Measurements from ENCODE around the gene PA2G4. TPM values are rescaled to one million over a fixed set of nuclear protein-coding genes. Genes with fewer than 3 reads are reported as not detected.

PA2G4 gene
- total RNA-seq, 2 experiments from 2014 or later, result 51.0 to 61.0 TPM

DNA sequence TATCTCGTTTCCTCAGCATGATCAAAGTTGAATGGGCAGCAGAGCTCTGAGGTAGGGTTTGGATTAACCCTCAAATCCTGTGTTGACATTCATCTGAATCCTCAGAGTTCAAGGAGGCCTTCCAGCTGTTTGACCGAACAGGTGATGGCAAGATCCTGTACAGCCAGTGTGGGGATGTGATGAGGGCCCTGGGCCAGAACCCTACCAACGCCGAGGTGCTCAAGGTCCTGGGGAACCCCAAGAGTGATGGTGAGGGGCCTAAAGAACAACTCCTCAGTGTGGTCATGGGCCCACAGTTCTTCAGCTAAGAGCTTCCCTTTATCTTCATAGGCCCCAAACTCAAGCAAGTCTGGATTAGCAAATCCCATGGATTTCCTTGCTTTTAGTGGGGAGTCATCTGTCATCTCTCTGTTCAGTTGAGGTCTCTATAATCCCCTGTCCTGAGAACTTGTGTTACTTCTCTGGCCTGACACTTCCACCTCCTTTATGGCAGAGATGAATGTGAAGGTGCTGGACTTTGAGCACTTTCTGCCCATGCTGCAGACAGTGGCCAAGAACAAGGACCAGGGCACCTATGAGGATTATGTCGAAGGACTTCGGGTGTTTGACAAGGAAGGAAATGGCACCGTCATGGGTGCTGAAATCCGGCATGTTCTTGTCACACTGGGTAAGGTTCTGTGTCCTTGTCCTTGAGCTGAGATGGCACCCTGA, 55.3 kb downstream of the PA2G4 start:
- POLR2A ChIA-PET, result interaction anchor here (1.1 to 6.7 kb wide), 8 partner anchors 11 to 62 kb away, joined by 3 to 89 read pairs (median 8); partner anchors contain the start of genes ESYT1, PA2G4, RNF41 and SMARCC2
- Histone ChIP-seq H3K27ac (ENCODE audit: low read depth in 1 of 2, low read length in 2 of 2) (peak overlapping the region; percentile 84 to 92), H3K27me3 (ENCODE audit: control insufficient read depth in 1 of 2, insufficient read depth in 2 of 2, low read length in 2 of 2) (no peaks in the 10 kb centered on the region), H3K4me3 (ENCODE audit: low read length) (peak overlapping the region; percentile 78), H3K4me1 (ENCODE audit: insufficient read depth, low read length) (peaks cover 50% of the 10 kb centered on the region), H3K36me3 (ENCODE audit: insufficient read depth, low read length) (peaks cover 55% of the 10 kb centered on the region), H3K9me3 (ENCODE audit: control insufficient read depth in 1 of 2, insufficient read depth in 1 of 2, low read length in 2 of 2) (no peaks in the 10 kb centered on the region)
- H3K9me3 Mint-ChIP-seq, result no peaks in the 10 kb centered on the region
- intact Hi-C loops (cut with DNase I, micrococcal nuclease), result loop anchor here in 1 of 2 experiments (2.0 kb wide), 1 partner anchor 29 kb away; the partner anchor contains the start of gene SMARCC2
- no peak for ATAC-seq (ENCODE audit: poor library complexity)
- peak overlapping the region; percentile 96 for H3K4me3 Mint-ChIP-seq
- no peak for DNase-seq
- peaks cover 63% of the 10 kb centered on the region for H3K36me3 Mint-ChIP-seq (ENCODE audit: low read depth)
- CTCF ChIA-PET, result interaction anchor here (0.7 to 5.3 kb wide), 5 partner anchors 10 to 107 kb away, joined by 3 to 42 read pairs (median 4); partner anchors contain the start of genes SMARCC2 and ZC3H10
- peaks cover 40% of the 10 kb centered on the region for H3K4me1 Mint-ChIP-seq (ENCODE audit: low read depth)
- TF ChIP-seq, protein P1, sequence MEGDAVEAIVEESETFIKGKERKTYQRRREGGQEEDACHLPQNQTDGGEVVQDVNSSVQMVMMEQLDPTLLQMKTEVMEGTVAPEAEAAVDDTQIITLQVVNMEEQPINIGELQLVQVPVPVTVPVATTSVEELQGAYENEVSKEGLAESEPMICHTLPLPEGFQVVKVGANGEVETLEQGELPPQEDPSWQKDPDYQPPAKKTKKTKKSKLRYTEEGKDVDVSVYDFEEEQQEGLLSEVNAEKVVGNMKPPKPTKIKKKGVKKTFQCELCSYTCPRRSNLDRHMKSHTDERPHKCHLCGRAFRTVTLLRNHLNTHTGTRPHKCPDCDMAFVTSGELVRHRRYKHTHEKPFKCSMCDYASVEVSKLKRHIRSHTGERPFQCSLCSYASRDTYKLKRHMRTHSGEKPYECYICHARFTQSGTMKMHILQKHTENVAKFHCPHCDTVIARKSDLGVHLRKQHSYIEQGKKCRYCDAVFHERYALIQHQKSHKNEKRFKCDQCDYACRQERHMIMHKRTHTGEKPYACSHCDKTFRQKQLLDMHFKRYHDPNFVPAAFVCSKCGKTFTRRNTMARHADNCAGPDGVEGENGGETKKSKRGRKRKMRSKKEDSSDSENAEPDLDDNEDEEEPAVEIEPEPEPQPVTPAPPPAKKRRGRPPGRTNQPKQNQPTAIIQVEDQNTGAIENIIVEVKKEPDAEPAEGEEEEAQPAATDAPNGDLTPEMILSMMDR (IDR thresholded peaks at IDR 0.05), result no peak
- H3K27me3 Mint-ChIP-seq, result no peaks in the 10 kb centered on the region
- peak overlapping the region; percentile 92 for H3K27ac Mint-ChIP-seq

DNA sequence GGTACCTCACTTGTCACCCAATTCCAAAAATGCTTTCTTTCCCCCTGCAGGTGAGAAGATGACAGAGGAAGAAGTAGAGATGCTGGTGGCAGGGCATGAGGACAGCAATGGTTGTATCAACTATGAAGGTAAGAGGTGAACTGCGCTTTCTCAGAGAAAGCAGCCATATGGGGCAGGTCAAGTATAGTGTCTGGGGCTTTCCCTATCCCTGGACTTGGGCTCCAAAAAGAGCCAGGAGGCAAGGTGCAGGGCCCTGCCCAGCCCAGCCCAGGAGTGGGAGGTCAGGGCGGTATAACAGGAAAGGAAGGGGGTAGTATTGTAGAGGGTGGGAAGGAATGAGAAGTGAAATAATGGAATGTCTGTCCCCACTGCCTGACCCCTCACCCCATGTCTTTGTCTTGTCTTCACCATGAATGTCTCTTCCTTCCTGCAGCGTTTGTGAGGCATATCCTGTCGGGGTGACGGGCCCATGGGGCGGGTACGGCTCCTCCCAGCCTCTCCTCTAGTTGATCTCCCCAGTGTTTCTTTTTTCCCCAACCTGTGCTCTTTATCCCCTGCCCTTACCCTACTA, 55.9 kb downstream of the PA2G4 start:
- H3K4me3 Mint-ChIP-seq, result peak overlapping the region; percentile 96
- ATAC-seq (ENCODE audit: poor library complexity), result peak; percentile 62
- H3K27me3 Mint-ChIP-seq, result no peaks in the 10 kb centered on the region
- peak overlapping the region; percentile 78 for H3K4me3 ChIP-seq (ENCODE audit: low read length)
- H3K27me3 ChIP-seq (ENCODE audit: control insufficient read depth in 1 of 2, insufficient read depth in 2 of 2, low read length in 2 of 2), result no peaks in the 10 kb centered on the region
- peaks cover 70% of the 10 kb centered on the region for H3K36me3 Mint-ChIP-seq (ENCODE audit: low read depth)
- H3K4me1 ChIP-seq (ENCODE audit: insufficient read depth, low read length), result peaks cover 50% of the 10 kb centered on the region
- ChIA-PET CTCF (interaction anchor here (0.8 to 5.3 kb wide), 4 partner anchors 11 to 41 kb away, joined by 3 to 42 read pairs (median 6); partner anchors contain the start of genes SMARCC2 and ZC3H10), POLR2A (interaction anchor here (1.0 to 6.7 kb wide), 8 partner anchors 10 to 56 kb away, joined by 3 to 89 read pairs (median 7); partner anchors contain the start of genes ESYT1, PA2G4, SMARCC2 and ZC3H10)
- no peaks in the 10 kb centered on the region for H3K9me3 ChIP-seq (ENCODE audit: control insufficient read depth in 1 of 2, insufficient read depth in 1 of 2, low read length in 2 of 2)
- H3K9me3 Mint-ChIP-seq, result no peaks in the 10 kb centered on the region
- H3K4me1 Mint-ChIP-seq (ENCODE audit: low read depth), result peaks cover 40% of the 10 kb centered on the region
- TF ChIP-seq, protein P1 (IDR thresholded peaks at IDR 0.05), result no peak
- H3K27ac Mint-ChIP-seq, result peak overlapping the region; percentile 92
- peaks cover 62% of the 10 kb centered on the region for H3K36me3 ChIP-seq (ENCODE audit: insufficient read depth, low read length)
- intact Hi-C loops (cut with DNase I, micrococcal nuclease), result loop anchor here in 1 of 2 experiments (2.0 kb wide), 1 partner anchor 29 kb away; the partner anchor contains the start of gene SMARCC2
- peak; percentile 40 to 90 (median 64) for DNase-seq
- H3K27ac ChIP-seq (ENCODE audit: low read depth in 1 of 2, low read length in 2 of 2), result peak overlapping the region; percentile 84 to 92

DNA sequence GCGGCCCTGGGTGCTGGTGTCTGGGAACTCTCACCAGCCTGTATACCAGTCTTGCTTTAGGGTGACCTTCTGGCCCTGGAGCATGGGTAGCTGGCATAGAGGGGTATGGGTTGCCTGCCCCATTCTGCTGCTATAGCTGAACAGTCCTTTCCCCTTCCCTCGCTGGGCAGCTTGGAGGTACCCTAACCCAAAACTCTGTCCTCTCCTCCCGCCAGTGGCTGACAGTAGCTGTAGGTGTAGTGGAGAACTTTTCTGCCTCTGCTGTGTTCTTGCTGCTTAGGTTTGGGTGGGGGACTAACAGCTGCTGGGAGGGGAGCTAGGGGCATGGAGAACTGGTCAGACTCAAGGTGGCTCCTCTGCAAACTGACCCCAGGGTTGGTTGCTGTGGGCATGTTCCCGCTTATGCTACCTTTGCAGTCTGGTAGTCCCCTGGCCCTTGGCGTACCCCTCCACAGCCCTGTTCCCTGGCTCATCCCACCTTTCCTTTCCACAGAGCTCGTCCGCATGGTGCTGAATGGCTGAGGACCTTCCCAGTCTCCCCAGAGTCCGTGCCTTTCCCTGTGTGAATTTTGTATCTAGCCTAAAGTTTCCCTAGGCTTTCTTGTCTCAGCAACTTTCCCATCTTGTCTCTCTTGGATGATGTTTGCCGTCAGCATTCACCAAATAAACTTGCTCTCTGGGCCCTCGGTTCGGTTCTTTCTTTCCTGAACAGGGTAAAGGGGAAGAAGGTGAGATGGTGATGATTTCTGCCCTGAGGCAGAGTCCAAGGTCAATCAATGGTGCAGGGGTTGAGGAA, 56.7 kb downstream of the PA2G4 start:
- H3K36me3 Mint-ChIP-seq (ENCODE audit: low read depth), result peaks cover 78% of the 10 kb centered on the region
- Histone ChIP-seq H3K36me3 (ENCODE audit: insufficient read depth, low read length) (peaks cover 70% of the 10 kb centered on the region), H3K4me3 (ENCODE audit: low read length) (peak overlapping the region; percentile 78), H3K4me1 (ENCODE audit: insufficient read depth, low read length) (peaks cover 50% of the 10 kb centered on the region), H3K9me3 (ENCODE audit: control insufficient read depth in 1 of 2, insufficient read depth in 1 of 2, low read length in 2 of 2) (no peaks in the 10 kb centered on the region), H3K27me3 (ENCODE audit: control insufficient read depth in 1 of 2, insufficient read depth in 2 of 2, low read length in 2 of 2) (no peaks in the 10 kb centered on the region), H3K27ac (ENCODE audit: low read depth in 1 of 2, low read length in 2 of 2) (peak overlapping the region; percentile 84 to 92)
- H3K9me3 Mint-ChIP-seq, result no peaks in the 10 kb centered on the region
- TF ChIP-seq, protein P1 (IDR thresholded peaks at IDR 0.05), result no peak
- H3K27ac Mint-ChIP-seq, result peak overlapping the region; percentile 92
- H3K4me3 Mint-ChIP-seq, result peak overlapping the region; percentile 96
- peaks cover 40% of the 10 kb centered on the region for H3K4me1 Mint-ChIP-seq (ENCODE audit: low read depth)
- ChIA-PET CTCF (interaction anchor here (1.1 to 5.3 kb wide), 5 partner anchors 9 to 97 kb away, joined by 4 to 42 read pairs (median 5); partner anchors contain the start of genes ANKRD52, MYL6B, SMARCC2 and ZC3H10), POLR2A (interaction anchor here (1.0 to 6.7 kb wide), 8 partner anchors 10 to 61 kb away, joined by 3 to 89 read pairs (median 8); partner anchors contain the start of genes ESYT1, PA2G4, RNF41 and SMARCC2)
- no peak for ATAC-seq (ENCODE audit: poor library complexity)
- intact Hi-C loops (cut with DNase I, micrococcal nuclease), result loop anchor here in 1 of 2 experiments (2.0 kb wide), 1 partner anchor 28 kb away; the partner anchor contains the start of gene SMARCC2
- H3K27me3 Mint-ChIP-seq, result no peaks in the 10 kb centered on the region
- no peak for DNase-seq
